ENCODE results near the gene SYNPO2.

DNA sequence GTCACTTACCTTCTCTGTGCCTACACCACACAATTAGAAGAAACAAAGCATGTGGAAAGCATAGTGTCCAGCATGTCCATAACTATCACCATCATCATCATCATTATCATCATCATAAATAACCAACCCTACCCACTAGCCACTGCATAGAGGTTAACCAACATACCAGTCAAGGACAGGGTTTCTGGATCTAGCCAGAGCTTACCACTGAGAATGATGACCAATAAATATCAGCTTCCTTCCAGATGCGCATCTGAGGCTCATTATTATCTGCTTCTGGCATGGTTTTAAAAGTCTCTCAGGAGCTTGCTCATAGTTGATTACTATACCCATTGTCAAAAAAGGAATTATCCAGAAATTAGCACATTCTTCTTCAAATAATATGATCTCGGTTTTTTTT is 221.5 kb downstream of the SYNPO2 start:
- TF ChIP-seq, protein P1, sequence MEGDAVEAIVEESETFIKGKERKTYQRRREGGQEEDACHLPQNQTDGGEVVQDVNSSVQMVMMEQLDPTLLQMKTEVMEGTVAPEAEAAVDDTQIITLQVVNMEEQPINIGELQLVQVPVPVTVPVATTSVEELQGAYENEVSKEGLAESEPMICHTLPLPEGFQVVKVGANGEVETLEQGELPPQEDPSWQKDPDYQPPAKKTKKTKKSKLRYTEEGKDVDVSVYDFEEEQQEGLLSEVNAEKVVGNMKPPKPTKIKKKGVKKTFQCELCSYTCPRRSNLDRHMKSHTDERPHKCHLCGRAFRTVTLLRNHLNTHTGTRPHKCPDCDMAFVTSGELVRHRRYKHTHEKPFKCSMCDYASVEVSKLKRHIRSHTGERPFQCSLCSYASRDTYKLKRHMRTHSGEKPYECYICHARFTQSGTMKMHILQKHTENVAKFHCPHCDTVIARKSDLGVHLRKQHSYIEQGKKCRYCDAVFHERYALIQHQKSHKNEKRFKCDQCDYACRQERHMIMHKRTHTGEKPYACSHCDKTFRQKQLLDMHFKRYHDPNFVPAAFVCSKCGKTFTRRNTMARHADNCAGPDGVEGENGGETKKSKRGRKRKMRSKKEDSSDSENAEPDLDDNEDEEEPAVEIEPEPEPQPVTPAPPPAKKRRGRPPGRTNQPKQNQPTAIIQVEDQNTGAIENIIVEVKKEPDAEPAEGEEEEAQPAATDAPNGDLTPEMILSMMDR (conservative IDR thresholded peaks at IDR 0.05 in 1 of 2, IDR thresholded peaks at IDR 0.05 in 1 of 2; ENCODE audit: low read depth in 1 of 2, low read length in 2 of 2): no peak
- TF ChIP-seq EZH2 (IDR thresholded peaks at IDR 0.05; ENCODE audit: low read length, missing control alignments): no peak

Data from fibroblast of lung (primary cell).